GM10266 (cell line): ENCODE data around the gene FOXP1.

Experiments used
- DNase-seq: peaks from one replicate; pipeline ENCODE4 v3.0.0; 2012; ENCODE audit errors: extremely low spot score
- CTCF ChIP-seq: IDR thresholded peaks from 2 replicates; pipeline ENCODE4 v1.5.1; 2012; ENCODE audit warnings: mild to moderate bottlenecking, low read depth; ENCODE audit not compliant: control insufficient read depth, insufficient read depth; ENCODE audit errors: missing control alignments

The FOXP1 gene

GRCh38 chr3:71432044-71432975 is 151.2 kb downstream of the FOXP1 start:
- DNase-seq = no peak
- TF ChIP-seq CTCF = no peak

DNA sequence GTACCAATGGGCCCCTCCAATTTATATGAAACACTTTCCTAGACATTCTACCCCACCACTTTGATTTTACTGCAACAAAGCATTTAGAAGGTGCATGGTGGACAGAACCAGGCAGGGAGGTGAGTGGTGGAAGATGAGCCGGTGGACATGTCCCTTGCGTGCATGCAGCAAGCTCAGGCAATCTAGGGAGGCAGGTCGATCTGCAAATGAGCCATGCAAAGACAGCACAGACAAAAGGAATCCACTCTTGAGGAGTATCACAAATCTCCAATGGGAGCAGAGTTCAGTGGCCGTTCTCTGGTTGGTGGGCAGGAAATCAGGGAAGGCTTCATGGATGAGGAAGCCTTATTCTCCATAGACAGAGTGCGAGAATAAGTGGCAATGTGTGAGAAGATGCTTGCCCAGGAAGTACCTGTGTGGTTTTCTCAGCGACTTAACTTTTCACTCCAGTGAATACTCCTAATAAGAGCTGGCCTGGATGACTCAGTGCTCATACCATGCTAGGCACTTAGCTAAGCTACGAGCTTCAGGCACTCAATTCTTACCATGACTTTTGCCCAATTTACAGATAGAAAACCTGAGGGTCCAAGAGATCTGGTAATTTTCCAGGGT is 152.5 kb downstream of the FOXP1 start:
- DNase-seq = no peak
- TF ChIP-seq CTCF = no peak

- TF ChIP-seq CTCF = no peak
- no peak for DNase-seq
Observed at GRCh38 chr3:71429597-71429988, 153.9 kb downstream of the FOXP1 start.

DNA sequence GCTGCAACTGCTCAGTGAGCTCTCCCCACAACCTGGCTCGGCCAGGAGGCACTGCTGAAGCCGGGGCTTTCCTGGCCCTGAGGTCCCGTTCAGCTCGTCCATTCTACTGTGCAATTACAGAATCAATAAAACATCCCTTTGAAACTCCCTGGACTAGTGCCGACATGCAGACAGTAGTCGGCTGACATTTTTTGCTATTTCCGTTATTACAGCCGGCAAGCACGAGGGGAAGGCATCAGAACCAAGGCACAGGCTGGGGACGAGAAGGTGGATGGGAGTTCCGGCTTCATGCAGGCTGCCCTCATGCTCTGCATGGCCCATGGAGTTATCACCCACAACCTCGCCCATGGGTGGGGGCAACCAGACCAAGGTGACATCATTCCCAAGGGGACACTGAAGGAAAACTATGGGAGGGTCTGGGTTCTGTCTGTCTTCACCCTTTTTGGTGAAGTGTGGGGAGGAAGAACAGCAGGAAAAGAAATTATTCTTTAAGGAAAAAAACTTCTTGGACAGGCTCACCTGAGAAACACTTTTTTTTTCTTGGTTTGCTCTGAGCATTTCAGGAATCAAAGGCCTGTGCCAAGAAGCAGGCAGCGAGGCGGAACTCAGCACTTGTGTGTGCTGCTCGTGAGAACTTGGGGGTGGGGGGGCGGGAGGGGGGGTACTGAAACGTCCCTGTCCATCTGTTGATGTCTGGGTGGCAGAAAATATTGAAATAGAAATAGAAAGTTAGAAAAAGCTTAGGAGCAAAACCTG is 154.5 kb downstream of the FOXP1 start:
- DNase-seq = no peak
- no peak for TF ChIP-seq CTCF

- DNase-seq = no peak
- no peak for TF ChIP-seq CTCF
Observed at GRCh38 chr3:71425491-71426071, 157.9 kb downstream of the FOXP1 start.

DNA sequence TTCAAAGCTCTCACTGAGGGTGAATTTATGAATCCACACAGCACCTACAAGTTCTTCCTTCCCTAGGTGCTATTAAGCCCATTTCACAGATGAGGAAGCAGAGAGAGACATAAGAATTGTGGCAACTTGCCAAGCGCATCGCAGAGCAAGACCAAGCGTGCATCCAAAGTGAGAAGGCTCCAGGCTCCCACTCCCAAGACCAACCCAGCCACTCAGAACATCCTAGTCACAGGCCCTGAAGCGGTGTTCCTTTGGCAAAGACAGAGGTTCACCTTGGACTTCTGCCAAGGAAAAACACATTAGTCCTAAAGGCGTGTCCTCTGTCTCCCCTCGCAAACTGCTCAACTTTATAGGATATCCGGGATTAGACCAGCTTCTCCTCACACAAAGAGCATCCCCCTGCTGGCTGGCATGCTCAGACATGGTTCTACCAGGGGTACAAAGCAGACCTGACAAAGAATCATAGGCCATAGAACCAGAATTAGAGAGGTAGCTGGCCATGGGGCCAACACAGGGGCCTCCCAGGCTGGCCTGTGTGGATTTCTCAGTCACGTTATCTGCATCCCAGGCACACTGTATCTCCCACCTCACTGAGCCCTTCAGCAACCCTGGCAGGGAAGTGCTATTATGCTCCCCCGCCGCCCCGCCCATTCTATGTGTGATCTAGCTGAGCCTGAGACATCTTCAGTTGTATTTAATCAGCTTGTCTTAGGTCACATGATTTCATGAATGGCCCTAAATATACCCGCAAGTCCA is 160.2 kb downstream of the FOXP1 start:
- DNase-seq = no peak
- TF ChIP-seq CTCF = no peak
